Upper lobe of right lung (tissue), 1 donor: ENCODE data around the gene CCDC174. TPM values are rescaled to one million over a fixed set of nuclear protein-coding genes. Genes with fewer than 3 reads are reported as not detected.

Experiments
- ATAC-seq: fragments of 200-7000 bp; cut with Tn5 transposase; one replicate; pipeline ENCODE4 v1.9.1; 2020; ENCODE audit warnings: mild to moderate bottlenecking, moderate library complexity
- DNase-seq: peaks from one replicate; pipeline ENCODE4 v3.0.0-alpha.2; 2020
- H3K27ac ChIP-seq: fragments of 200-600 bp; one replicate; pipeline ENCODE4 v1.8.0; 2022
- H3K27me3 ChIP-seq: fragments of 200-600 bp; one replicate; pipeline ENCODE4 v1.8.0; 2022; ENCODE audit warnings: mild to moderate bottlenecking
- H3K36me3 ChIP-seq: fragments of 200-600 bp; one replicate; pipeline ENCODE4 v1.8.0; 2022
- H3K4me1 ChIP-seq: fragments of 200-600 bp; one replicate; pipeline ENCODE4 v1.8.0; 2022
- H3K4me3 ChIP-seq: fragments of 200-600 bp; one replicate; pipeline ENCODE4 v1.8.0; 2022; ENCODE audit warnings: mild to moderate bottlenecking
- H3K9me3 ChIP-seq: fragments of 200-600 bp; one replicate; pipeline ENCODE4 v1.8.0; 2022
- CTCF ChIP-seq: fragments of 200-600 bp; IDR thresholded peaks from one replicate; pipeline ENCODE4 v1.8.0; 2022; ENCODE audit warnings: antibody characterized with exemption
- intact Hi-C: fragments of 100-400 bp; cut with DNase I; formaldehyde crosslinking; loops from one replicate; pipeline ENCODE4 v1.11.0; 2022
- total RNA-seq: library from RNA; stranded (reverse); fragmentation: NEBNext Ultra II Directional; extraction: Animal tissue kit (Norgen Biotek cat#: 25700); gene quantifications from one replicate; pipeline ENCODE4 v1.2.1, GENCODE V29; 2021
- donor health status: DM: no; HTN: yes; CAD: no; lungs with severe emphysema.

CCDC174 gene
- total RNA-seq, 1 donor from 2014 or later, result 22.1 TPM

GRCh38 chr3:14621093-14621492 lies 30.5 kb upstream of the CCDC174 start:
- H3K9me3 ChIP-seq, result no peaks in the 10 kb centered on the region
- TF ChIP-seq CTCF, result no peak
- H3K36me3 ChIP-seq, result no peaks in the 10 kb centered on the region
- DNase-seq, result no peak
- intact Hi-C loops, result no loop called here
- H3K4me1 ChIP-seq, result no peaks in the 10 kb centered on the region
- no peak overlapping the region for H3K4me3 ChIP-seq
- no peak overlapping the region for H3K27ac ChIP-seq
- no peak for ATAC-seq
- H3K27me3 ChIP-seq, result no peaks in the 10 kb centered on the region

- Histone ChIP-seq H3K36me3 (no peaks in the 10 kb centered on the region), H3K27ac (no peak overlapping the region), H3K27me3 (no peaks in the 10 kb centered on the region), H3K4me3 (no peak overlapping the region), H3K9me3 (no peaks in the 10 kb centered on the region), H3K4me1 (no peaks in the 10 kb centered on the region)
- DNase-seq (no peak), ATAC-seq (no peak)
- intact Hi-C loops, result no loop called here
- no peak for TF ChIP-seq CTCF
Measured at GRCh38 chr3:14622368-14622767, 29.2 kb upstream of the CCDC174 start.

GRCh38 chr3:14623569-14624051 lies 28.0 kb upstream of the CCDC174 start:
- no peak for ATAC-seq
- Histone ChIP-seq H3K36me3 (no peaks in the 10 kb centered on the region), H3K9me3 (no peaks in the 10 kb centered on the region), H3K4me1 (no peaks in the 10 kb centered on the region), H3K27me3 (no peaks in the 10 kb centered on the region), H3K4me3 (no peak overlapping the region), H3K27ac (no peak overlapping the region)
- no peak for TF ChIP-seq CTCF
- no peak for DNase-seq
- intact Hi-C loops, result no loop called here

- Histone ChIP-seq H3K27ac (no peak overlapping the region), H3K4me3 (no peak overlapping the region), H3K4me1 (no peaks in the 10 kb centered on the region), H3K9me3 (no peaks in the 10 kb centered on the region), H3K36me3 (no peaks in the 10 kb centered on the region), H3K27me3 (no peaks in the 10 kb centered on the region)
- no peak for TF ChIP-seq CTCF
- intact Hi-C loops, result no loop called here
- DNase-seq (no peak), ATAC-seq (no peak)
Measured at GRCh38 chr3:14624498-14624897, 27.1 kb upstream of the CCDC174 start.

GRCh38 chr3:14625443-14625842 lies 26.1 kb upstream of the CCDC174 start:
- H3K4me1 ChIP-seq, result no peaks in the 10 kb centered on the region
- TF ChIP-seq CTCF, result no peak
- no peak overlapping the region for H3K4me3 ChIP-seq
- no peak for ATAC-seq
- H3K36me3 ChIP-seq, result no peaks in the 10 kb centered on the region
- intact Hi-C loops, result no loop called here
- no peak for DNase-seq
- H3K27me3 ChIP-seq, result no peaks in the 10 kb centered on the region
- H3K9me3 ChIP-seq, result no peaks in the 10 kb centered on the region
- H3K27ac ChIP-seq, result no peak overlapping the region

- ATAC-seq (no peak), DNase-seq (no peak)
- Histone ChIP-seq H3K36me3 (no peaks in the 10 kb centered on the region), H3K4me1 (no peaks in the 10 kb centered on the region), H3K27ac (no peak overlapping the region), H3K9me3 (no peaks in the 10 kb centered on the region), H3K27me3 (no peaks in the 10 kb centered on the region), H3K4me3 (no peak overlapping the region)
- no peak for TF ChIP-seq CTCF
- intact Hi-C loops, result no loop called here
Measured at GRCh38 chr3:14627815-14628214, 23.7 kb upstream of the CCDC174 start.
